ENCODE data around the gene CEP112.
"Not testable (repeated sequence)": the region's sequence is repeated elsewhere in the genome, so short reads cannot be mapped to it uniquely, and the experiment has no call there.

The CEP112 gene

DNA sequence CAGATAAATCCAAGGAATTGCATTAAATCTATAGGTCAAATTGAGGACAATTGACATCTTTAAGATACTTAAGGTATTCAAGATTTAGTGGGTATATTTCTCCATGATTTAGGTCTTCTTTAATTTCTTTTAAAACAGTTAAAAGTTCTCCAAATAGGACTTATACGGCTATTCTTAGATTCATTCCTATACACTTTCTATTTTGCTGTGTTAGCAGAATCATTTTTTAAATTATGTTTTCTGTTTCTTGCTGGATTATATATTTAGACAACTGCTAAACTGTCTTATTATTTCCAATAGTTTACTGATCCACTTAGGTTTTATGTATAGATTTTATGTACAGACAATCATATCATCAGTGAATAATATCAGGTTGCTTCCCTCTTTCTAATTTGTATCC, 404.4 kb downstream of the CEP112 start:
- in situ Hi-C loops (cut with HindIII; ENCODE audit: low sequenced_read_pairs), result no loop called here

DNA sequence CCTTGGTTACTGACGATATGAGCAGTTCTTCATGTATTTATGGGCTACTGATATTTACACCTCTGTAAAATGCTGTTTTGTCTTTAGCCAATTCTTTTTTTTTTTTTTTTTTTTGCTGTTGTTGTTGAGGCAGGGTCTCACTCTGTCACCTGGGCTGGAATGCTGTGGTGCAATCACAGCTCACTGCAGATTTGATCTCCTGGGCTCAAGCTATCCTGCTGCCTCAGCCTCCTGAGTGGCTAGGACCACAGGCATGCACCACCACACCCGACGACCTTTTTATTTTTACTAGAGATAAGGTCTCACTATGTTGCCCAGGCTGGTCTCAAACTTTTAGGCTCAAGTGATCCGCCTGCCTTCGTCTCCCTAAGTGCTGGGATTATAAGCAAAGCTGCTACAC, 405.5 kb downstream of the CEP112 start:
- in situ Hi-C loops (cut with HindIII; ENCODE audit: low sequenced_read_pairs), result no loop called here
- no peak overlapping the region for H3K4me3 ChIP-seq (ENCODE audit: low read depth, low read length)
- TF ChIP-seq, protein P1, sequence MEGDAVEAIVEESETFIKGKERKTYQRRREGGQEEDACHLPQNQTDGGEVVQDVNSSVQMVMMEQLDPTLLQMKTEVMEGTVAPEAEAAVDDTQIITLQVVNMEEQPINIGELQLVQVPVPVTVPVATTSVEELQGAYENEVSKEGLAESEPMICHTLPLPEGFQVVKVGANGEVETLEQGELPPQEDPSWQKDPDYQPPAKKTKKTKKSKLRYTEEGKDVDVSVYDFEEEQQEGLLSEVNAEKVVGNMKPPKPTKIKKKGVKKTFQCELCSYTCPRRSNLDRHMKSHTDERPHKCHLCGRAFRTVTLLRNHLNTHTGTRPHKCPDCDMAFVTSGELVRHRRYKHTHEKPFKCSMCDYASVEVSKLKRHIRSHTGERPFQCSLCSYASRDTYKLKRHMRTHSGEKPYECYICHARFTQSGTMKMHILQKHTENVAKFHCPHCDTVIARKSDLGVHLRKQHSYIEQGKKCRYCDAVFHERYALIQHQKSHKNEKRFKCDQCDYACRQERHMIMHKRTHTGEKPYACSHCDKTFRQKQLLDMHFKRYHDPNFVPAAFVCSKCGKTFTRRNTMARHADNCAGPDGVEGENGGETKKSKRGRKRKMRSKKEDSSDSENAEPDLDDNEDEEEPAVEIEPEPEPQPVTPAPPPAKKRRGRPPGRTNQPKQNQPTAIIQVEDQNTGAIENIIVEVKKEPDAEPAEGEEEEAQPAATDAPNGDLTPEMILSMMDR (IDR thresholded peaks at IDR 0.05; ENCODE audit: low read depth, low read length, missing control alignments), result no peak
- DNase-seq (ENCODE audit: low read depth), result no peak

More for the DNA sequence above, 404.4 kb downstream of the CEP112 start:
- DNase-seq (ENCODE audit: low read depth), result no peak
- TF ChIP-seq, protein P1 (IDR thresholded peaks at IDR 0.05; ENCODE audit: low read depth, low read length, missing control alignments), result no peak
- no peak overlapping the region for H3K4me3 ChIP-seq (ENCODE audit: low read depth, low read length)

DNA sequence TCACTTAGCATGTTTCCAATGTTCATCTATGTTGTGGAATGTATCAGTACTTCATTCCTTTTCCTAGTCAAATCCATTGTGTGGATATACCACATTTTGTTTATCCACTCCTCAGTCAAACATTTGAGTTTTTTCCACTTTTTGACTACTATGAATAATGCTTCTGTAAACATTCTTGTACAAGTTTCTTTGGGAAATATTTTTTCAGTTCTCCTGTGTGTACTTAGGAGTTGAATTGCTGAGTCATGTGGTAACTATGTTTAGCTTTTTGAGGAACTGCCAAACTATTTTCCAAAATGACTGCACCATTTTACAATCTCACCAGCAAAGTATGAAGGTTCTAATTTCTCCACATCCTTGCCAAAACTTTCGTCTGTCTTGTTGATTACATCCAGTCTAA, 406.8 kb downstream of the CEP112 start:
- H3K4me3 ChIP-seq (ENCODE audit: low read depth, low read length), result no peak overlapping the region
- TF ChIP-seq, protein P1 (IDR thresholded peaks at IDR 0.05; ENCODE audit: low read depth, low read length, missing control alignments), result no peak
- in situ Hi-C loops (cut with HindIII; ENCODE audit: low sequenced_read_pairs), result no loop called here
- DNase-seq (ENCODE audit: low read depth), result peak; percentile 94

DNA sequence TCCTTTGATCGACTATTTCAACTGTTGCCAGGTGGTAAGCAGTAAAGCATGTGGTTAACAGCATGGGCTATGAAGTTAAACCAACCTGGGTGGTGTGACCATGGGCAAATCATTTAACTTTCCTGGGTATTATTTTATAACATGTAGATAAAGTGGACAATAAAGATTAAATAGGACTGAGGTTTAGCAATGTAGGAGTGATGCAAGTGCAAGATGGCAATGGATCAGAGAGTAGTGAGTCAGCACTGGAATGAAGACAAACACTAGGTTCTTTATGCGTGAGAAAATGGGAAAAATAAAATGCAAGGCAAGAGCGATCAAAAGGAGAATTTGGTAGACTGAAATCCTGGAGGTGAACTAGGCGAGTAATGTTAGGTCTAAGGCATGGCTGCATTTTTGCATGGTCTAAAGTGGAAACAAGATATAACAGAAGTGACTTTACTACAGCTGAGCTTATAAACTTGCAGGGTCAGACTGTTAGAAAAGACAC, 408.0 kb downstream of the CEP112 start:
- in situ Hi-C loops (cut with HindIII; ENCODE audit: low sequenced_read_pairs), result no loop called here
- peak; percentile 93 for DNase-seq (ENCODE audit: low read depth)
- no peak overlapping the region for H3K4me3 ChIP-seq (ENCODE audit: low read depth, low read length)
- TF ChIP-seq, protein P1 (IDR thresholded peaks at IDR 0.05; ENCODE audit: low read depth, low read length, missing control alignments), result no peak

DNA sequence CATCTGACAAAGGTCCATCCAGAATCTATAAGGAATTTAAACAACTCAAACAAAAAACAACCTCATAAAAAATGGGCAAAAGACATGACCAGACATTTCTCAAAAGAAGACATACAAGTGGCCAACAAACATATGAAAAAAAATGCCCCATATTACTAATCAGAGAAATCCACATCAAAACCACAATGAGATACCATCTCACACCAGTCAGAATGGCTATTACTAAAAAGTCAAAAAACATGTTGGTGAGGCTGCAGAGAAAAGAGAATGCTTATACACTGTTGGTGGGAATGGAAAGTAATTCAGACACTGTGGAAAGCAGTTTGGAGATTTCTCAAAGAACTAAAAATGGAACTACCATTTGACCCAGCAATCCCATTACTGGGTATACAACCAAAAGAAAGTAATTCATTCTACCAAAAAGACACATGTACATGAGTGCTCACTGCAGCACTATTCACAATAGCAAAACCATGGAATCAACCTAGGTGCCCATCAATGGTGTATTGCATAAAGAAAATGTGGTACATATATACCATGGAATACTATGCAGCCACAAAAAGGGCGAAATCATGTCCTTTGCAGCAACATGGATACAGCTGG, 409.7 kb downstream of the CEP112 start:
- in situ Hi-C loops (cut with HindIII; ENCODE audit: low sequenced_read_pairs); H3K4me3 ChIP-seq (ENCODE audit: low read depth, low read length); DNase-seq (ENCODE audit: low read depth): not testable (repeated sequence)

DNA sequence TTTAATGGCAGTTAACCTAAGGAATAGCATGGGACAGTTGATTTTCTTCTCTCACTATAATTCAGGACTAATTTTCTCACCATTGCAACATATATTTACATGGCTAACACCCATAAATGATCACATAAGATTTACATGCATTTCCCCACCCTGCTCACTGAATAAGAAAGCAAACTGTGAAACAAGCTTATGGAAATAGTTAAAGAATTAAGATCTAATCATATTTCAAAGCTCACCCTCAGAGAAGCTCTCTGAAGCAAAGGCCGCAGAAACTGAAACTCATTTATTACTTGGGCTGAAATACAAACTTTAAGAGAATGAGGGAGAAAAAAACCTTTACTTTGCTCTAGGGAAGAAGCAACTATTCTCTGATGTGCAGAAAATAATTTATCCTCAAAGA, 411.8 kb downstream of the CEP112 start:
- in situ Hi-C loops (cut with HindIII; ENCODE audit: low sequenced_read_pairs), result no loop called here
- no peak overlapping the region for H3K4me3 ChIP-seq (ENCODE audit: low read depth, low read length)
- TF ChIP-seq, protein P1 (IDR thresholded peaks at IDR 0.05; ENCODE audit: low read depth, low read length, missing control alignments), result no peak
- no peak for DNase-seq (ENCODE audit: low read depth)

DNA sequence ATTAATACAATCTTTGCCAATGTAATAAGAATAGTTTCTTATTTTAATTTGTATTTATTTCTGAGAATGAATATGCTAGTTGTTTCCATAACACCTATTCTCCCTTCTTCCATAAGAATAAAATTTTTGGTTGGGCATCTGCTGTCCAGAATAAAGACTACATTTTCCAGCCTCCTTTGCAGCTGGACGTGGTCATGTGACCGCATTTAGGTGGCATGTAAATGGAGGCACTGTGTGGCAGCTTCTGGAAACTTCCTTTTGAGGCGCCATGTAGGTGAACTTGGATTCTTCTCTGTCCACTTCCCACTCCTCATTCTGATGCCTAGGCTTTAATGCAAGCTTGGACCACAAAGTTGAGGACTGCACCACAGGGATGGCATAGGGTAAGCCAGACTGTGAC, 415.0 kb downstream of the CEP112 start:
- in situ Hi-C loops (cut with HindIII; ENCODE audit: low sequenced_read_pairs), result no loop called here
- H3K4me3 ChIP-seq (ENCODE audit: low read depth, low read length), result no peak overlapping the region

More for the DNA sequence above, 415.0 kb downstream of the CEP112 start:
- TF ChIP-seq, protein P1 (IDR thresholded peaks at IDR 0.05; ENCODE audit: low read depth, low read length, missing control alignments), result no peak
- no peak for DNase-seq (ENCODE audit: low read depth)

All from astrocyte of the cerebellum (primary cell).